ENCODE data around the gene HOXB9. TPM values are rescaled to one million over a fixed set of nuclear protein-coding genes. Genes with fewer than 3 reads are reported as not detected.

Gene HOXB9
- total RNA-seq, 1 donor from 2014 or later, result not detected

DNA sequence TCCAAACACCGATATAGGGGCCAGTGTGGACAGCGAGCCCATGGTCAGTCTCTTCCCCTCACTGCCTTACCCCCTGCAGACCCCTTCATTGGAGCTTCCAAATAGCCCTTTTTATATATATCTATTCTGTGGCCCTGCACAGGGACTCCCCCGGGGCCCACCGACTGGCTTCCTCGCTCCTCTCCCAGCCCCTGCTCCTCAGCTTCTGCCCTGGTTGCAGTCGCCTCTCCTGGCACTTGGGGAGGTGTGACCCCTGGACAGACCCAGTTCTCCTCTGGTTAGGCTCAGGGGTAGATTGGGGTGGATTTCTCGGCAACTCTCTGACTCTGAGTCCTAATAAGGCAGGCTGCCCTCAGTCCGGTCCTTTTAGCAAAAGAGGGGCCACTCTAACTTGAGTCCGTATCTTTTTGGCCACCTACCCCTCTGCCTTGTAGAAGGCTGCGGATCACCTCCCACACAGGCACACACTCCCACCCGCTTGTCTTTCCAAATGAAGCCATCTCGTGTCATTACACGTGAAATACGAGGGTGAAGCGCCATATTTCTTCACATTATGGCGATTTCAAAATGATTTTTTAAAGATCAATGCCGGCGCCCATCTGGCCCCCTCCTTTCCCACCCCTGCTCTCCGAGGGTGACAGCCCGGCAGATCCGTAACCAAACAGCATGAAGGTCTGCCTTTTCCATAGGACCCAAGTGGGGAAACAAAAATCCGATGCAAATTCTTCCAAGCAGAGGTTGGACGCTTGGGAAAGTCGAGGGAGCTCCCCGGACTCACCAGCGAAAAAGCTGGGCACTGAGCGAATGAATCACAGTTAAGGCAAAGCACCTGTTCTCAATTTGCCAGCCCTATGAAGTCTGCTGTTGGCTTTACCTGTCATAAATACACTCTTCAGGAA is 1.7 kb upstream of the HOXB9 start:
- no peaks in the 10 kb centered on the region for H3K9me3 ChIP-seq
- DNase-seq (ENCODE audit: low spot score in 2 of 2), result no peak
- intact Hi-C loops (cut with DNase I), result no loop called here
- TF ChIP-seq, protein P1, sequence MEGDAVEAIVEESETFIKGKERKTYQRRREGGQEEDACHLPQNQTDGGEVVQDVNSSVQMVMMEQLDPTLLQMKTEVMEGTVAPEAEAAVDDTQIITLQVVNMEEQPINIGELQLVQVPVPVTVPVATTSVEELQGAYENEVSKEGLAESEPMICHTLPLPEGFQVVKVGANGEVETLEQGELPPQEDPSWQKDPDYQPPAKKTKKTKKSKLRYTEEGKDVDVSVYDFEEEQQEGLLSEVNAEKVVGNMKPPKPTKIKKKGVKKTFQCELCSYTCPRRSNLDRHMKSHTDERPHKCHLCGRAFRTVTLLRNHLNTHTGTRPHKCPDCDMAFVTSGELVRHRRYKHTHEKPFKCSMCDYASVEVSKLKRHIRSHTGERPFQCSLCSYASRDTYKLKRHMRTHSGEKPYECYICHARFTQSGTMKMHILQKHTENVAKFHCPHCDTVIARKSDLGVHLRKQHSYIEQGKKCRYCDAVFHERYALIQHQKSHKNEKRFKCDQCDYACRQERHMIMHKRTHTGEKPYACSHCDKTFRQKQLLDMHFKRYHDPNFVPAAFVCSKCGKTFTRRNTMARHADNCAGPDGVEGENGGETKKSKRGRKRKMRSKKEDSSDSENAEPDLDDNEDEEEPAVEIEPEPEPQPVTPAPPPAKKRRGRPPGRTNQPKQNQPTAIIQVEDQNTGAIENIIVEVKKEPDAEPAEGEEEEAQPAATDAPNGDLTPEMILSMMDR (IDR thresholded peaks at IDR 0.05), result no peak
- peaks cover 21% of the 10 kb centered on the region for H3K27me3 ChIP-seq
- no peak overlapping the region for H3K4me3 ChIP-seq
- H3K36me3 ChIP-seq, result no peaks in the 10 kb centered on the region
- no peak overlapping the region for H3K27ac ChIP-seq
- peaks cover 15 to 21% of the 10 kb centered on the region in 2 donors for H3K4me1 ChIP-seq

DNA sequence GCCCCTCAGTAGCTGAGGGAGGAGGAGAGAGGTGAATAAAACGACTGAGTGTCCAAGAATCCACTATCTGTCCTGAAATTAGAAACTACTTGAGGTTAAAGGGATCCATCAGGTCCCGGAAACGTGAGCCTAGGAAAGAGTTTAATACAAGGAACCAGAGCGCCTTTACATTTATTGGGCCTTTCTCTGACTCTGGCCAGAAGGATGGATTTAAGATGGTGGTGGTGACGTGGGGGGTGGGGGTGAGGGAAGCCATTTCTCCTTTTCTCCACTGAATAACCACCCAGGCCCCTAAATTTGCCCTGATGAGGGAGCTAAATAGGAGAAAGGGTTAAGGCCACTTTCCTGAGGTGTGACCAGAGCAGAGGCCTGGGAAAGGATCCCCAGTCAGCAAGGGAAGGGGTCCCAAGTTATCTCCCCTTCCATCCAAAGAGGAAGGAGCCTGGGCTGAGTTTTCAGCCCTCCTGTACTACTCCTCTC is 1.0 kb upstream of the HOXB9 start:
- Histone ChIP-seq H3K9me3 (no peaks in the 10 kb centered on the region), H3K4me3 (peak overlapping the region in 1 of 2 donors; percentile 35), H3K27ac (no peak overlapping the region), H3K27me3 (peaks cover 26% of the 10 kb centered on the region), H3K4me1 (peaks cover 15 to 21% of the 10 kb centered on the region in 2 donors), H3K36me3 (no peaks in the 10 kb centered on the region)
- no peak for DNase-seq (ENCODE audit: low spot score in 2 of 2)
- intact Hi-C loops (cut with DNase I), result no loop called here
- TF ChIP-seq, protein P1 (IDR thresholded peaks at IDR 0.05), result no peak

DNA sequence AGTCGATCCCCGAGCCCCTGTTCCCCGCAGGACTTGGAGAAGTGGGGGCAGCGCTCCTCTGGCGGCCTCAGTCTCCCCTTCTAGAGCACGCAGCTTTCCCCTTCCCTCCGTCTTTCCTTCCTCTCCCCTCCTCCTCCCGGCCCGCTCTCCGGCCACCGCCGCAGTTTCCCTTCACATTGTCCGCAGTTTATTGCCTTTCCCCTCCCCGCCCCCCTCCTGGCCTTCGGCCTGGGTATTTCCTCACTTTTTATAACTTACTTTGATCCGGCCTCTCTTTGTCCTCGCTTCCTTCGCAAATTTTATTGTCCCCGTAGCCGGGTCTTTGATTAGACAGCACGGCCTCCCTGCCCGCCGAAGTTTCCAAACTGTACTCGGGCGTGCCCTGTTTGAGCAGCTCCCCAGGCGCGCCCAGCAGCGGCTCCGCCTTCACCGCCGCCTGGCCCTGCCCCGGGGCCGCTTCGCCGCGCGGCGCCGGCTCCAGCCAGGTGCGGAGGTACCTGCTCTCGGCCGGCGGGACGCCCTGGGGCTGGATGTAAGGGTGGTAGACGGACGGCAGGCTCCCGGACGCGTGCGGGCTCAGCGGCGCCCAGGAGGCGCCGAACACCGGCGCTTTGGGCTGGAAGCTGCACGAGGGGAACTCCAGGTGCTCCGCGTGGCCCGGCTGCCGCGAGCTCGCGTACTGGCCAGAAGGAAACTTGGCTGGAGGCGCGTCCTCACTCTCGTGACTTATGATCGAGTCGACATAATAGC is 488 bp downstream of the HOXB9 start:
- H3K36me3 ChIP-seq, result no peaks in the 10 kb centered on the region
- H3K4me1 ChIP-seq, result peaks cover 15 to 21% of the 10 kb centered on the region in 2 donors
- TF ChIP-seq, protein P1 (IDR thresholded peaks at IDR 0.05), result no peak
- H3K27me3 ChIP-seq, result peaks cover 29% of the 10 kb centered on the region
- no peak for DNase-seq (ENCODE audit: low spot score in 2 of 2)
- H3K9me3 ChIP-seq, result no peaks in the 10 kb centered on the region
- intact Hi-C loops (cut with DNase I), result no loop called here
- no peak overlapping the region for H3K27ac ChIP-seq
- H3K4me3 ChIP-seq, result peak overlapping the region; percentile 35 to 60

DNA sequence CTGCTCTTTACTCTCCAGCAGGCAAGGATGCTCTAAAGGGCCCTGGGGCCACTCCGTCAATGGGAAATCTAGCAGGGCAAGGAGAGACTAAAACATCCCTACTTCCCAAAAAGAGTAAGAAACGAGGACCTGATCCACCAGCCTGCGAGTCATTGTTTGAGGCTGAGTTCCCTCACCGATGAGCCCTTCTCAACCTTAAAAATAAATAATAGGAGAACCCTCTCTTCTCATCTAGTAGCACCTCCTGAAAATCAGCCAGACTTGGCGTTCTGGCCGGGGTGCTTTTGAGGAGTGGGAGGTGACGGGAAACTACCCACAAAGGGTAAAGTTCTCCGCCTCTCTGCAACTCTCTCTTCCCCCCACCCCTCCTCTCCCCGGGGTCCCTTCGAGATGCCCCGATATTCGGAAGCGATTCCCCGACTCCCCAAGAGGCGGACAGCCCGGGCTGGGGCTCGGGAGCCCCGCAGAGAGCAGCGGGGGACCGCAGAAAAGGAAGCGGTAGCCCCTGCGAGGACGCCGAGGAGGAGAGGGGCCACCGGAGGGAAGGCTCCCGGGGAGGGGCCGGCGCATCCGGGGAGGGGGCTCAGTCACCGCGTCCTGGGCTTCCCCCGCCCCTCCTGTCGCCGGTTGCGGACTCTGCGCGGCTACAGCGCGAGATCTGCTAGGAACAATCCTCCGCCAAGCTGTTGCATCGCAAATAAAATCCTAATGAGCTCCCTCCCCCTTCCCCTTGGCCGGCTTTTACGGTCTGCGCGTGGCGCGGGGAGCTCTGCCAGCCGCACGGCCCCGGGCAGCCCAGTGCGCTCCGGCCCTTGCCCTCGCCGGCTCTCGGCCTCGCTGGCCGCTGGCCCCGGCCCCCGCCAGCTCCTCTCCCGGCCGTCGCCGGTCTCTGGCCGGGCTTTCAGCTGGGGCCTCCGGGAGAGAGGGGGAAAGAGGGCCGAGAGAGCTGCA is 1.3 kb downstream of the HOXB9 start:
- Histone ChIP-seq H3K36me3 (no peaks in the 10 kb centered on the region), H3K4me3 (peak overlapping the region; percentile 35 to 60), H3K27me3 (peaks cover 29% of the 10 kb centered on the region), H3K27ac (no peak overlapping the region), H3K9me3 (no peaks in the 10 kb centered on the region), H3K4me1 (peaks cover 15 to 21% of the 10 kb centered on the region in 2 donors)
- TF ChIP-seq, protein P1 (IDR thresholded peaks at IDR 0.05), result no peak
- intact Hi-C loops (cut with DNase I), result no loop called here
- no peak for DNase-seq (ENCODE audit: low spot score in 2 of 2)

DNA sequence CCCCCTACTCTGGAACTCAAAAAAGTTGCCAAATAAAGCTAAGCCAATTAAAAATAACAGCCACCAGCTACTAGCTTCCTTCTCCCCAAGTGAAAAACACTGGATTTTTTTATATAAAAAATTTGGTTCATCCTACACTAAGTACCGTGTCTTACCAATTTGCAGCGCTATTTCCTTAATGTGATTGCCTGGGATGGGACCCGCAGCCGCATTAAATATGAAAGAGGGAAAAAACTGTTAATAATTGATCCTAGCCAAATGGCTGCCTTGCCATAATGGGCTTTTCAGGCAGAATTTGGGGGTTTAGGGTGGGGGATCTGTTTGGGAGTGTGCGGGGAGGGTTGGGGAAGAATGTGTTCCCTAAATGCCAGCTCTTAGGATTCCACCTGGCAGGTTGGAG is 2.0 kb downstream of the HOXB9 start:
- Histone ChIP-seq H3K27me3 (peaks cover 29% of the 10 kb centered on the region), H3K4me3 (no peak overlapping the region), H3K27ac (no peak overlapping the region), H3K36me3 (no peaks in the 10 kb centered on the region), H3K9me3 (no peaks in the 10 kb centered on the region), H3K4me1 (peaks cover 15 to 21% of the 10 kb centered on the region in 2 donors)
- DNase-seq (ENCODE audit: low spot score in 2 of 2), result no peak
- TF ChIP-seq, protein P1 (IDR thresholded peaks at IDR 0.05), result no peak
- intact Hi-C loops (cut with DNase I), result no loop called here

Measured in ascending aorta (tissue), 2 donors.